Hematopoietic multipotent progenitor cell treated with erythropoietin and hydrocortisone succinate and interleukin-3 and kit ligand, for 8 days (in vitro differentiated cells): Measurements from ENCODE around the gene CCL22.
"Not testable (repeated sequence)": the region's sequence is repeated elsewhere in the genome, so short reads cannot be mapped to it uniquely, and the experiment has no call there.

Experiments used
- DNase-seq: peaks from one replicate; pipeline ENCODE4 v3.0.0-alpha.2; 2015

The CCL22 gene

GRCh38 chr16:57348327-57348726, 10.3 kb upstream of the CCL22 start:
- no peak for DNase-seq

- DNase-seq = no peak
Observed at GRCh38 chr16:57349212-57350031, 9.2 kb upstream of the CCL22 start.

GRCh38 chr16:57352636-57353047, 5.9 kb upstream of the CCL22 start:
- no peak for DNase-seq

GRCh38 chr16:57354311-57354710, 4.3 kb upstream of the CCL22 start:
- no peak for DNase-seq

GRCh38 chr16:57355898-57356414, 2.6 kb upstream of the CCL22 start:
- DNase-seq = no peak

- DNase-seq = no peak
Observed at GRCh38 chr16:57356547-57356946, 2.0 kb upstream of the CCL22 start.

GRCh38 chr16:57357330-57358085, 1.1 kb upstream of the CCL22 start:
- no peak for DNase-seq

- no peak for DNase-seq
Observed at GRCh38 chr16:57358086-57358420, 530 bp upstream of the CCL22 start.

GRCh38 chr16:57360321-57360935, 1.8 kb downstream of the CCL22 start:
- DNase-seq = no peak

- no peak for DNase-seq
Observed at GRCh38 chr16:57361404-57361803, 2.8 kb downstream of the CCL22 start.

GRCh38 chr16:57364143-57364542, 5.6 kb downstream of the CCL22 start:
- no peak for DNase-seq

- no peak for DNase-seq
Observed at GRCh38 chr16:57366544-57367040, 8.0 kb downstream of the CCL22 start.

- DNase-seq = no peak
Observed at GRCh38 chr16:57367116-57367752, 8.7 kb downstream of the CCL22 start.

- DNase-seq = no peak
Observed at GRCh38 chr16:57371494-57372371, 13.2 kb downstream of the CCL22 start.

- DNase-seq = no peak
Observed at GRCh38 chr16:57372372-57373116, 14.0 kb downstream of the CCL22 start, which contains the start of gene CX3CL1. Gene CX3CL1, plus strand, starts transcription at chr16:57372490. Its CDS starts 79 bp downstream, at chr16:57372569.

- no peak for DNase-seq
Observed at GRCh38 chr16:57373117-57373947, 14.7 kb downstream of the CCL22 start.

- DNase-seq = no peak
Observed at GRCh38 chr16:57374067-57374534, 15.5 kb downstream of the CCL22 start.

GRCh38 chr16:57374925-57375465, 16.4 kb downstream of the CCL22 start:
- not testable (repeated sequence) for DNase-seq

GRCh38 chr16:57376313-57376818, 17.8 kb downstream of the CCL22 start:
- DNase-seq = no peak
